K562 (cell line): ENCODE data around the gene PGP. TPM values are rescaled to one million over a fixed set of nuclear protein-coding genes. Genes with fewer than 3 reads are reported as not detected.
"Not testable (repeated sequence)": the region's sequence is repeated elsewhere in the genome, so short reads cannot be mapped to it uniquely, and the experiment has no call there.

Experiments used
- ATAC-seq: fragments of 200-7000 bp; cut with Tn5 transposase; 3 replicates; pipeline ENCODE4 v1.9.1; 2020; ENCODE audit warnings: moderate library complexity
- BruUV-seq: library from RNA; stranded (reverse); fragments of 400-500 nt; replicated peaks from 2 replicates; lab custom pipeline; 2021; lab: Mats Ljungman, UMichigan
- CTCF ChIA-PET: fragments of 300-600 bp; formaldehyde crosslinking; extraction: SDS; loops from one replicate; lab custom pipeline; 2021; ENCODE audit warnings: low intra/inter-chr PET ratio; lab: Yijun Ruan, JAX
- POLR2A ChIA-PET: fragments of 300-600, 350-650 bp; sonication (Branson Sonifier 250); formaldehyde crosslinking; extraction: SDS; loops from one replicate; lab custom pipeline; 2021; ENCODE audit warnings: antibody characterized with exemption, inconsistent platforms; lab: Yijun Ruan, JAX
- DNase-seq, 4 experiments: peaks; one replicate each; pipeline versions ENCODE4 v3.0.0 to v3.0.0-alpha.2; 2011 to 2018; ENCODE audit warnings: low spot score in 3 of 4, mixed read lengths in 3 of 4; ENCODE audit errors: extremely low read depth in 1 of 4
- FAIRE-seq: peaks from 2 replicates; lab custom pipeline; 2011; peaks lifted over from hg19 to GRCh38; lab: Jason Lieb, UNC
- H2AFZ ChIP-seq: 2 replicates; pipeline ENCODE4 v1.6.0; 2011; ENCODE audit warnings: low read depth, low read length, control low read depth, inconsistent platforms
- H3K27ac ChIP-seq: fragments of 200-600 bp; 3 replicates; pipeline ENCODE4 v1.8.0; 2011; ENCODE audit warnings: low read depth, mild to moderate bottlenecking, control low read depth, inconsistent platforms, low read length, moderate library complexity, mixed read lengths; ENCODE audit errors: extremely low read depth
- H3K27me3 ChIP-seq, 2 experiments: fragments of 300-600 bp in 1 of 2; 2 replicates in 1 of 2; 3 replicates in 1 of 2; pipeline versions ENCODE4 v1.6.0 to v1.8.0; 2011; ENCODE audit warnings: inconsistent platforms in 2 of 2, low read length in 2 of 2, mild to moderate bottlenecking in 1 of 2, mixed read lengths in 1 of 2, moderate library complexity in 1 of 2; ENCODE audit not compliant: control insufficient read depth in 2 of 2, insufficient read depth in 2 of 2
- H3K36me3 ChIP-seq: fragments of 300-600 bp; 3 replicates; pipeline ENCODE4 v1.8.0; 2011; ENCODE audit warnings: mild to moderate bottlenecking, low read length, inconsistent platforms; ENCODE audit not compliant: control insufficient read depth, insufficient read depth
- H3K4me1 ChIP-seq, 2 experiments: fragments of 200-600 bp in 1 of 2; replicated peaks in 1 of 2; 2 replicates in 1 of 2; 3 replicates in 1 of 2; pipeline versions ENCODE4 v1.5.1 to v1.8.0; 2011; ENCODE audit warnings: inconsistent platforms in 2 of 2, low read length in 2 of 2, mild to moderate bottlenecking in 1 of 2, mixed read lengths in 1 of 2, moderate library complexity in 1 of 2; ENCODE audit not compliant: control insufficient read depth in 2 of 2, insufficient read depth in 2 of 2
- H3K4me2 ChIP-seq: 2 replicates; pipeline ENCODE4 v1.6.1; 2011; ENCODE audit warnings: low read length, control low read depth, inconsistent platforms, mixed read lengths; ENCODE audit not compliant: insufficient read depth
- H3K4me3 ChIP-seq: fragments of 200-600 bp; sonication (generic), shearing (Covaris generic); 2 replicates; pipeline ENCODE4 v1.5.1; 2016; ENCODE audit warnings: control low read depth, inconsistent platforms
- H3K79me2 ChIP-seq: fragments of 200-600 bp; 3 replicates; pipeline ENCODE4 v1.8.0; 2011; ENCODE audit warnings: low read length, inconsistent platforms; ENCODE audit not compliant: control insufficient read depth, insufficient read depth
- H3K9ac ChIP-seq, 2 experiments: 2 replicates each; pipeline versions ENCODE4 v1.6.0 to v1.6.1; 2011; ENCODE audit warnings: low read depth in 2 of 2, low read length in 2 of 2, control low read depth in 1 of 2, inconsistent platforms in 1 of 2, mild to moderate bottlenecking in 1 of 2, mixed read lengths in 1 of 2; ENCODE audit not compliant: insufficient read depth in 1 of 2
- H3K9me1 ChIP-seq: one replicate; pipeline ENCODE4 v1.6.0; 2011; ENCODE audit warnings: inconsistent platforms, mild to moderate bottlenecking, low read length, moderate library complexity; ENCODE audit not compliant: control insufficient read depth, insufficient read depth
- H3K9me3 ChIP-seq: replicated peaks from 2 replicates; pipeline ENCODE4 v1.5.1; 2011; ENCODE audit warnings: low read depth, low read length, inconsistent platforms; ENCODE audit not compliant: control insufficient read depth, insufficient read depth
- H4K20me1 ChIP-seq: replicated peaks from 2 replicates; pipeline ENCODE4 v1.6.1; 2011; ENCODE audit warnings: low read length, inconsistent platforms, mixed read lengths; ENCODE audit not compliant: control insufficient read depth, insufficient read depth
- HDGF ChIP-seq: fragments of 450-650 bp; IDR thresholded peaks from 2 replicates; pipeline ENCODE4 v1.6.1; 2016
- SMARCC2 ChIP-seq: fragments of 450-650 bp; IDR thresholded peaks from 2 replicates; pipeline ENCODE4 v1.6.1; 2017; ENCODE audit warnings: antibody characterized with exemption, moderate library complexity, mild to moderate bottlenecking, low read depth
- YY1 ChIP-seq, 3 experiments: IDR thresholded peaks; 2 replicates each; pipeline ENCODE4 v1.6.1; 2011; ENCODE audit warnings: low read length in 2 of 3, mild to moderate bottlenecking in 2 of 3, moderate library complexity in 2 of 3, borderline replicate concordance in 1 of 3, control low read depth in 1 of 3, low read depth in 1 of 3; ENCODE audit not compliant: insufficient read depth in 3 of 3, insufficient replicate concordance in 2 of 3, control insufficient read depth in 1 of 3, insufficient read length in 1 of 3; ENCODE audit errors: extremely low read depth in 1 of 3
- ZBTB33 ChIP-seq: sonication (generic); formaldehyde crosslinking; IDR thresholded peaks from 2 replicates; pipeline ENCODE4 v1.8.1; 2023; ENCODE audit warnings: mild to moderate bottlenecking, missing genetic modification reagents
- ZNF696 ChIP-seq: fragments of 250-450 bp; sonication (Bioruptor Pico); conservative IDR thresholded peaks from 2 replicates; pipeline ENCODE4 v1.4.0; 2020; ENCODE audit warnings: mild to moderate bottlenecking, moderate library complexity
- ZNF778 ChIP-seq: fragments of 450-650 bp; formaldehyde crosslinking; IDR thresholded peaks from 2 replicates; pipeline ENCODE4 v1.4.0; 2020; ENCODE audit warnings: mild to moderate bottlenecking, moderate library complexity
- WGBS: fragments of 100-300 bp; shearing (Covaris generic); methylation state at CpG from one replicate; pipeline ENCODE4 v1.1.6; 2016; ENCODE audit warnings: low coverage, mixed read lengths; ENCODE audit not compliant: insufficient coverage; ENCODE audit errors: missing lambda C conversion rate; 5-methylcytosine and 5-hydroxymethylcytosine counted together
- in situ Hi-C: fragments of 300-500 bp; cut with MboI; formaldehyde crosslinking; loops from 4 replicates; pipeline ENCODE4 v1.15.0; 2018; ENCODE audit warnings: inconsistent platforms, mixed read lengths
- intact Hi-C: fragments of 100-400 bp; cut with micrococcal nuclease; formaldehyde crosslinking; loops from 2 replicates; pipeline ENCODE4 v1.14.2; 2022
- polyA plus RNA-seq, 8 experiments: library from polyadenylated mRNA; depleted of rRNA in 4 of 8; stranded (reverse) in 5 of 8; unstranded in 3 of 8; fragments of >200 nt; fragmentation: Nextera tagmentation in 2 of 8; fragmentation: Illumina TruSeq in 1 of 8; extraction: Ambion mirVana in 2 of 8; extraction: Trizol in 1 of 8; gene quantifications; 2 replicates each; pipeline versions ENCODE4 v1.2.1 to v1.2.3, GENCODE V29; 2011 to 2014; ENCODE audit warnings: inconsistent platforms in 1 of 8, missing spikeins in 1 of 8
- total RNA-seq, 7 experiments: library from RNA; depleted of rRNA in 6 of 7; stranded (reverse); fragments of >200 nt in 6 of 7; fragmentation: Illumina TruSeq in 2 of 7; extraction: Trizol in 2 of 7; gene quantifications; 2 replicates each; pipeline versions ENCODE4 v1.2.1 to v1.2.3, GENCODE V29; 2011 to 2021; ENCODE audit warnings: low replicate concordance in 1 of 7
- TF ChIP-seq, protein P1 (sequence below): fragments of 200-400 bp; formaldehyde crosslinking; IDR thresholded peaks from 2 replicates; pipeline ENCODE4 v1.6.1; 2017; ENCODE audit warnings: mild to moderate bottlenecking, low read depth, low read length, moderate library complexity

Gene PGP
- total and polyA plus RNA-seq, 9 of the 15 experiments (the other 6 are each of a cell fraction or from before 2014, with no cell fraction given) = 1.1 to 57.6 (median 19.6) TPM

DNA sequence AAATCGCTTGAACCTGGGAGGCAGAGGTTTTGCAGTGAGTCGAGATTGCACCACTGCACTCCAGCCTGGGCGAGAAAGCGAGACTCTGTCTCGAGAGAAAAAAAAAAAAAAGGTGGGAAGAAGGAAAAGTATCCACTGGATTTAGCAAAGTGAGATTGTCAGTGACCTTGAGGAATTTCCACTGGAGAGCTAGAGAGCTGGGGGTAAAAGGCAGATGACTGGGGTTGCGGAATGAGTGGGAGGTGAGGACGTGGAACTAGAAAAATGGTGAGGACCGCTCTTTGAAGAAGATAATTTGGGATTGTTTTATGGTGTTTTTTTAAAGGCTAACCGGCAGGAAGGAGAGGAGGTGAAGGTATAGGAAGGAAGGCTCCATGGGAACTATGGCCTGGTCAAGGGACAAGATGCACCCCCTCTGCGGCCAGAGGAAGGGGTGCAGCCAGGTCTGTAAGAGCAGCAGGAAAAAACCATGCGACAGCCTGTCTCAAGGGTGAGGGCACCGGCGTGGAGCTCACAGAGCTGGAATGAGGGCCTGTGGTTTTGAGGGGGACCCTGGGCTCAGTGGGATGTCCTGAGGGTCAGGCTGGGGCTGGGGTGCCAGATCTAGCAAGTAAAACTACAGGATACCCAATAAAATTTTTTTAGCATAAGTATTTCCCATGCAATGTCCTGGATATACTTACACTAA is 10.1 kb downstream of the PGP start (continued):
- TF ChIP-seq SMARCC2 (no peak), ZNF778 (CRISPR knock-in tag) (no peak), HDGF (0 out of 2 replicates have a peak, but pooled peaks have one; percentile 41), ZBTB33 (CRISPR knock-in tag) (no peak), ZNF696 (CRISPR knock-in tag) (no peak), YY1 (IDR thresholded peaks at IDR 0.05; ENCODE audit: borderline replicate concordance in 1 of 3, control insufficient read depth in 1 of 3, extremely low read depth in 1 of 3, insufficient read depth in 3 of 3, insufficient read length in 1 of 3, insufficient replicate concordance in 2 of 3, low read depth in 1 of 3, low read length in 2 of 3) (no peak)
- TF ChIP-seq, protein P1, sequence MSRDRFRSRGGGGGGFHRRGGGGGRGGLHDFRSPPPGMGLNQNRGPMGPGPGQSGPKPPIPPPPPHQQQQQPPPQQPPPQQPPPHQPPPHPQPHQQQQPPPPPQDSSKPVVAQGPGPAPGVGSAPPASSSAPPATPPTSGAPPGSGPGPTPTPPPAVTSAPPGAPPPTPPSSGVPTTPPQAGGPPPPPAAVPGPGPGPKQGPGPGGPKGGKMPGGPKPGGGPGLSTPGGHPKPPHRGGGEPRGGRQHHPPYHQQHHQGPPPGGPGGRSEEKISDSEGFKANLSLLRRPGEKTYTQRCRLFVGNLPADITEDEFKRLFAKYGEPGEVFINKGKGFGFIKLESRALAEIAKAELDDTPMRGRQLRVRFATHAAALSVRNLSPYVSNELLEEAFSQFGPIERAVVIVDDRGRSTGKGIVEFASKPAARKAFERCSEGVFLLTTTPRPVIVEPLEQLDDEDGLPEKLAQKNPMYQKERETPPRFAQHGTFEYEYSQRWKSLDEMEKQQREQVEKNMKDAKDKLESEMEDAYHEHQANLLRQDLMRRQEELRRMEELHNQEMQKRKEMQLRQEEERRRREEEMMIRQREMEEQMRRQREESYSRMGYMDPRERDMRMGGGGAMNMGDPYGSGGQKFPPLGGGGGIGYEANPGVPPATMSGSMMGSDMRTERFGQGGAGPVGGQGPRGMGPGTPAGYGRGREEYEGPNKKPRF = no peak

DNA sequence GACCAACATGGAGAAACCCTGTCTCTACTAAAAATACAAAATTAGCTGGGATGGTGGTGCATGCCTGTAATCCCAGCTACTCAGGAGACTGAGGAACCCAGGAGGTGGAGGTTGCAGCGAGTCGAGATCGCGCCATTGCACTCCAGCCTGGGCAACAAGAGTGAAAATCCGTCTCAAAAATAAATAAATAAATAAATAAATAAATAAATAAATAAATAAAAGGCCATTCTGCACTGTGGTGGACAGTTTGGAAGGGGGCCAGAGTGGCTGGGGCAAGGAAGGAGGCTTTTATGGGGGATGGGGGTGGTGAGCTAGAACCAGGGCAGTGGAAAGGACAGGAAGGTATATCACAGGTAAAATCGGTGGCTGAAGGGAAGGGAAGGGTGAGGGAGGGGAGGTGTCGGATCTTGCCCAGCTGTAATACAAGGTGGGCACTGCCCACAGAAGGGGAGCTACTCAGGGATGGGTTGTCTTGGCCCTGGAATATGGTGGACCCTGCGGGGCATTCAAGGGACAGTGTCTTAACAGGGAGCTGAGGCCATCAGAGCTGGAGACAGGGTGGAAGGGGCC is 11.4 kb downstream of the PGP start:
- peaks cover 32% of the 10 kb centered on the region for H3K79me2 ChIP-seq
- H3K9me1 ChIP-seq, in situ Hi-C loops, BruUV-seq, H3K9me3 ChIP-seq, H2AFZ ChIP-seq, H3K4me2 ChIP-seq, FAIRE-seq, intact Hi-C loops, H3K27ac ChIP-seq, DNase-seq, H3K27me3 ChIP-seq, ATAC-seq, H3K4me3 ChIP-seq, H4K20me1 ChIP-seq: not testable (repeated sequence)
- peaks cover 9 to 53% of the 10 kb centered on the region in 2 experiments; a peak in 3 of 5 replicates for H3K4me1 ChIP-seq
- peaks cover 17% of the 10 kb centered on the region; the same call in 1 of the 3 replicates for H3K36me3 ChIP-seq
- ChIA-PET POLR2A (interaction anchor here (0.9 to 1.2 kb wide), 4 partner anchors 9 to 48 kb away, joined by 3 to 8 read pairs (median 4); partner anchors contain the start of gene TRAF7), CTCF (interaction anchor here (0.6 kb wide), 1 partner anchor 795 kb away, joined by 3 read pairs; no protein-coding TSS in a partner anchor)
- 78% methylated on average over 6 of the region's 8 CpGs for WGBS
- peak overlapping the region in 1 of 2 experiments; percentile 37; a peak in 1 of 4 replicates for H3K9ac ChIP-seq
